Caki2 (cell line): ENCODE data around the gene CD2AP. TPM values are rescaled to one million over a fixed set of nuclear protein-coding genes. Genes with fewer than 3 reads are reported as not detected.
A peak's percentile ranks its signal among the peaks of the same experiment; 100 is the strongest.
"Not testable (repeated sequence)": the region's sequence is repeated elsewhere in the genome, so short reads cannot be mapped to it uniquely, and the experiment has no call there.

Experiments used
- DNase-seq: peaks from one replicate; pipeline ENCODE4 v3.0.0-alpha.2; 2015; ENCODE audit warnings: low read depth
- in situ Hi-C: cut with HindIII; loops from 2 replicates; pipeline ENCODE4 v1.10.0; 2016; ENCODE audit warnings: low sequenced_read_pairs, low pct_unique_long_range_greater_than_20kb, mixed read lengths
- total RNA-seq: library from RNA; depleted of rRNA; stranded (reverse); fragments of >200 nt; shearing (Covaris generic); gene quantifications from 2 replicates; pipeline ENCODE4 v1.2.3, GENCODE V29; 2014; ENCODE audit warnings: low replicate concordance; rRNA removed

Gene CD2AP, protein sequence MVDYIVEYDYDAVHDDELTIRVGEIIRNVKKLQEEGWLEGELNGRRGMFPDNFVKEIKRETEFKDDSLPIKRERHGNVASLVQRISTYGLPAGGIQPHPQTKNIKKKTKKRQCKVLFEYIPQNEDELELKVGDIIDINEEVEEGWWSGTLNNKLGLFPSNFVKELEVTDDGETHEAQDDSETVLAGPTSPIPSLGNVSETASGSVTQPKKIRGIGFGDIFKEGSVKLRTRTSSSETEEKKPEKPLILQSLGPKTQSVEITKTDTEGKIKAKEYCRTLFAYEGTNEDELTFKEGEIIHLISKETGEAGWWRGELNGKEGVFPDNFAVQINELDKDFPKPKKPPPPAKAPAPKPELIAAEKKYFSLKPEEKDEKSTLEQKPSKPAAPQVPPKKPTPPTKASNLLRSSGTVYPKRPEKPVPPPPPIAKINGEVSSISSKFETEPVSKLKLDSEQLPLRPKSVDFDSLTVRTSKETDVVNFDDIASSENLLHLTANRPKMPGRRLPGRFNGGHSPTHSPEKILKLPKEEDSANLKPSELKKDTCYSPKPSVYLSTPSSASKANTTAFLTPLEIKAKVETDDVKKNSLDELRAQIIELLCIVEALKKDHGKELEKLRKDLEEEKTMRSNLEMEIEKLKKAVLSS
- total RNA-seq: 46.0 and 53.2 TPM in 2 replicates

DNA sequence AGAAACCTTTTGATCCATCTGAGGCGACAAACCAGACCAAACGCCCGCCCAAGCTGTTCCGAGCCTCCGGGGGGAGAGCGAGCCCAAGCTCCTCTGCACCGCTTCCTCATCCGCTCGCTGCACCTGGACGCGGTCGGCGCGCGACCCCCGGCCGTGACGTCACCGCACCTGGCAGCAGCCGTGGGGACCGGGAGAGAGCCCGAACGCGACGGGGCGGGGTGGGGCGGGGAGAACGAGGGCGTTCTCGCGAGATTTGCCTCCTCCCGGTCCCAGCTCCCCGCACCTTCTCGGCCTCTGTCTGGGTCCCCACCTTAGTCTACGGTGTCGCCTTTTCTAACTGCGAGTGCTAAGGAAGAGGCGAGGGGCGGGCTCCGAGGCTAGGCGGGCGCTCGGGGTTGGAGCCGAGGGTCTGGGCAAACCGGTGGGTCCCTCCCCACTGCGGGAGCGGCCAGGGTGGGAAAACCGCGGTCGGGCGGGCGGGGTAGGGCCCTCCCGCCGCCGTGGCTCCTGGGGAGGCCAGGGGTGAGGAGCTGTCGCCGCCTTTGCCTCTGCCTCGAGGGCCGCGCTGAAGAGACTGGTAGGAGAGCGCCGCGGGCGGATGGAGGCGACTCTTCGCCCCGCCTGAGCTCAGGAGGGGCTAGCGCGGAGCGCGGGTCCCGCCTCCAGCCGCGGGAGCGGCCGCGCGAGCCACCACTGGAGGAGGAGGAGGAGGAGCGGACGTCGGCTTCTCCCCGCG is at the start of gene CD2AP:
Gene CD2AP, plus strand, starts transcription at position 293 of the 736 bp plus-strand sequence. CDS start 456 bp downstream, outside the sequence.
- DNase-seq: peak; percentile 92
- in situ Hi-C loops: no loop called here

DNA sequence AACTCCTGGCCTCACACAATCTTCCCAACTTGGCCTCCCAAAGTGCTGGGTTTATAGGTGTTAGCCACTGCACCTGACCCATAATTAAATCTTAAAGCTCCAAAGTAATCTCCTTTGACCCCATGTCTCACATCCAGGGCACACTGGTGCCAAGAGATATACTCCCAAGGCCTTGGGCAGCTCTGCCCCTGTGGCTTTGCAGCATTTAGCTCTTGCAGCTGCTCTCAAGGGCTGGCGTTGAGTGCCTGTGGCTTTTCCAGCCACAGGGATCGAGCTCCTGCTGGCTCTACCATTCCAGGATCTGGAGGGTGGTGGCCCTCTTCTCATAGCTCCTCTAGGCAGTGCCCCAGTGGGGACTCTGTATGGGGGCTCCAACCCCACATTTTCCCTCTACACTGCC is 49.3 kb upstream of the CD2AP start:
- DNase-seq: no peak
- in situ Hi-C loops: no loop called here

DNA sequence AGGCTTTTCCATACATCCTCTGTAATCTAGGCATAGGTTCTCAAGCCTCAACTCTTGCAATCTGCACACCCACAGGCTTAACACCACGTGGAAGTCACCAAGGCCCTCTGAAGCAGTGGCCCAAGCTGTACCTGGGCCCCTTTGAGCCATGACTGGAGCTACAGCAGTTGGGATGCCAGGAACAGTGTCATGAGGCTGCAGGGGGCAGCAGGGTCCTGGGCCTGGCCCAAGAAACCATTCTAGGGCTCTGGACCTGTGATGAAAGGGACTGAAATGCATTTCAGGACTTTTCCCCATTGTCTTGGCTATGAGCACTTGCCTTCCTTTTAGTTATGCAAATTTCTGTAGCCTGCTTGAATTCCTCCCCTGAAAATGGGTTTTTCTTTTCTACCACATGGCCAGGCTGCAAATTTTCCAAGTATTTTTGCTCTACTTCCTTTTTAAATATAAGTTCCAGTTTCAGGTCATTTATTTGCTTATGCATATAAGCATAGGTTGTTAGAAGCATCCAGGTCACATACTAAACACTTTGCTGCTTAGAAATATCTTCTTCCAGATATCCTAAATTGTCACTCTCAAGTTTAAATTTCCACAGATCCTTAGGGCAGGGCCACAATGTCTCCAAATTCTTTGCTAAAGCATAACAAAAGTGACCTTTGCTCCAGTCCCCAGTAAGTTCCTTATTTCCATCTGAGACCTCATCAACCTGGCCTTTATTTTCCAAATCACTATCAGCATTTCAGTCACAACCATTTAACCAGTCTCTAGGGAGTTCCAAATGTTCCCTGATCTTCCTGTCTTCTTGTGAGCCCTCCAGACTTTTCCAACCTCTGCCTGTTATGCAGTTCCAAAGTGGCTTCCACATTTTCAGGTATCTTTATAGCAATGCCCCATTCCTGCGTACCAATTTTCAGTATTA is 48.6 kb upstream of the CD2AP start:
- in situ Hi-C loops: no loop called here
- DNase-seq: no peak

DNA sequence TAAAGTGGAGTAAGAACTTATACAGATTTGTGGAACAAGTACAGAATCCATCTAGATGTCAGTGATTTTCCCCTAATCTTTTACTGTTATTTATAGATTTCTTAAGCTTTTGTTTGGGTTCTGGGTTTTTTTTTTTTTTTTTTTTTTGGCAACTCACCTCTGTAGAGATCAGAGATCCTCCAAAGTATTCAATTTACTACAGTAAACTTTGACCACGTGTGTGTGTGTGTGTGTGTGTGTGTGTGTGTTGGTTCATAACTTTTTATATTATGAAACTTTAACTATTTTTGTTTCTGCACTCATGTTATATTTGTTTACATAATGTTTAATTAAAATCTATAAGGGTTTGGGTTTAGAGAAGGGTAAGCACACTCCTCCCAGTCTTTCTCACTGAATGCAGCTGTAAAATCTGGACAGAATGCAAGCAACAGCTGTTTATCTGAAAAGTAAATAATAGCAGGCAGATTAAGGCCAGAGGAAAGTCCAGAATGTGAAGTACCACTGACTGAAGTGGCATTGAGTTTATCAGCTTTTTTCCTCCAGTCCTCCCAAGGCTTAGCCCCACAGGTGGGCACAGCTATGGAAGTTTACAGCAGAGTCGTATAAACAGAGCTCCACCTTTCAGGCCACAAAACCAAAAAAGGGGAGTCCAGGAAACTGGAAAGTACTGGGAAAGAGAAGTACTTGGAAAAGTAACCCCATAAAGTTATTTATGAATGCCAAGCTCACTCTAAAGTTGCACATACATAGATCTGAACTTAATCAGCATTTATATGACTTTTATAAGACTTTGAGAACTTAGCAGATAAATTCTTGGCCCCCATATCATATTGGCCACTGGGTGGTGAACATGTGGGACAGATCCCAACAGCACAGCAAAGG is 43.0 kb upstream of the CD2AP start:
- in situ Hi-C loops: no loop called here
- DNase-seq: no peak

DNA sequence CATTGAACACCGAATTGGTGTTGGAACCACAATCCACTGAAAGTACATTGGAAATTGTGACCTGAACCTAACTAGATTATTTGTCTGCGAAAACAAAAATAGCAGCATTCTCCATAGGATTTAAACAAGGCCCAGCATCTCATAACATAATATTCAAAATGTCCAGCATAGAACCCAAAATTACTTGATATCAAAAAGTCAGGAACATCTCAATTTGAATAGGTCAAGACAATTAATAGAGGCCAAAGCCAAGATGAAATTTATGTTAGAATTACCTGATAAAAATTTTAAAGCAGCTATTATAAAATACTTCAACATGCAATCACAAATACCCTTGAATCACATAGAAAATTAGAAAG is 42.4 kb upstream of the CD2AP start:
- in situ Hi-C loops: no loop called here
- DNase-seq: no peak

DNA sequence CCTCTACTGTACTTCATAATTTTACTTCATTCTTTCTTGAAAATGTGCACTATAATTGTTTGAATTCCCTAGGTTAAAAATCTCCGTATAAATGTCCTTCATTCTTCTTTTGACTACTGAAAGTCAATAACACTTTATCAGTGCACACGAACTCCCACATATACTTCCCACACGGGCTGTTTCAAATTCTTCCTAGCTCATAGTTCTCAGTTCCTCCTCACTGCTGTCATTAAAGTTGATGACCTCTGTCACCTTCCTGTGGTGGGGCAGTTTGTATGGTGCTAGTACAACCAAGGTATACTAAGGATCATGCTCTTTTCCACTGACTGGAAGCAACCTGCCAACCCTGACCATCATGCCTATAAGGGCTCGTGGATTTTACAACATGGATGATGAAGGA is 40.0 kb upstream of the CD2AP start:
- in situ Hi-C loops: no loop called here
- DNase-seq: no peak

DNA sequence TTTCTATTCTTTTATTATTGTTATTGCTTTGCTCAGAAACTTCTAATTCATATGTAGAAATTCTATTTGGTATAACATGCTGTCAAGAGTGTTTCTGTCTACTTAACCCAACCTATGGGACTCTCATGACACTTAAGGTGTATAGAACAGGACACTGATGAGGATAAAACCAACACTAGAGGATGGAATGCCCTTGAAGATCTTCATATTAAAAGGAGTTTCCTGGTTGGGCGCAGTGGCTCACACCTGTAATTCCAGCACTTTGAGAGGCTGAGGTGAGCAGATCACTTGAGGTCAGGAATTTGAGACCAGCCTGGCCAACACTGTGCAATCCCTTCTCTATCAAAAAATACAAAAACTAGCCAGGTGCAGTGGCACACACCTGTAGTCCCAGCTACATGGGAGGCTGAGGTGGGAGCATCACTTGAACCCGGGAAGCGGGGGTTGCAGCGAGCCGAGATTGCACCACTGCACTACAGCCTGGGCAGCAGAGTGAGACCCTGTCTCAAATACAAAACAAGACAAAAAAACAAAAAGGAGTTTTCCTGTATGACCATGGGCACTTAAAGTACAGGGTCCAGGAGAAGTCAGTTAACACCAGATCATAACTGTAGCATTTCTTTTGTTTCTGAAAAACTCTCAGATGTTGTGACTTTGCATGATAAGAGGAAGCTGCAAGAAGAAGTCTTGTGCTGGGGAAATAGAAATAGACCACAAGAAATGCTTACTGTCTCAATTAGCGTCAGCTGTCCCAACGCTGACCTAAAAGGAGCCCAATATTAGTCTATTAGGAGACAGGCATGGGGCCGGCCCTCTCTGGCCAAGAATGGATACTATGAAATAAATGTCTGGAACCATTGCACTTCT is 38.9 kb upstream of the CD2AP start:
- in situ Hi-C loops: no loop called here
- DNase-seq: no peak

DNA sequence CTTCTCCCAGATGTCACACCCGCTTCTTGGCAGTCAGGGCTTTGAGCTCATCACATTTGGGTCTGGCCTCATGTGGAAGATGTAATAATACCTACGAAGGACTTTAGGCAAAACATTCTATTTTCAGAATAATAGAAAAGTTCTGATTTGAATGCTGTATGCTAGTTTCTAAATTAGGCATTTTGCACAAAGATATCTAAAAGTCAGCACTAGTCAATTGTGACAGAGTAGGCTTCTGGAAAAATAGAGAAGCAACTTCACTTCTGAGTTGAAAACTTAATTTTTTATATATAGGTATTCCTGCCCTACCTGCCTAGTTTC is 38.3 kb upstream of the CD2AP start:
- DNase-seq: no peak
- in situ Hi-C loops: no loop called here

DNA sequence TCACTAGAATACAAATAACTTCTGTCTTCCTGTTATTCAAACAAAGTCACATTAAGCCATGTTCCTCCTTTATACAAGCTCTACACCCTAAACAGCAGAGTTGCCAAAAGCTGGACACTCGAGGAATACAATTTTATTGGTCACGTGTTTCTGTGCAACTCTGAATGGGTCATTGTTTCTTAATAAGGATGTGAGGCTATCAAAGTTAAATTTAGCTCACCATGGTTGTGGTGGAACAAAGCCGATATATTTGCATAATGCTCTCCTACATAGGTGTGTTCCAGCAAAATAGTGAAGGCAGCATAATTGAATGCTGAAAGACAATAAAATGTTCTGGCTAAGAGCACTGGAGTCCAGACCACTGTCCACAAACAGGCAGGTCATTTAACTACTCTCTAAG is 36.9 kb upstream of the CD2AP start:
- DNase-seq: no peak
- in situ Hi-C loops: no loop called here

DNA sequence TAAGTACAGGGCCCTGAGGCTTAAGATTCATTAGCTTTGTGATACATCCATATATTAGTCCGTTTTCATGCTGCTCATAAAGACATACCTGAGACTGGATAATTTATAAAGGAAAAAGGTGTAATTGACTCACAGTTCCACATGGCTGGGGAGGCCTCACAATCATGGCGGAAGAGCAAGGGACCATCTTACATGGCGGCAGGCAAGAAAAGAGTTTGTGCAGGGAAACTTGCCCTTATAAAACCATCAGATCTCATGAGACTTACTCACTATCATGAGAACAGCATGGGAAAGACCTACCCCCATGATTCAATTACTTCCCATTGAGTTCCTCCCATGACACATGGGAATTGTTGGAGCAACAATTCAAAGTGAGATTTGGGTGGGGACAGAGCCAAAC is 32.6 kb upstream of the CD2AP start:
- in situ Hi-C loops: not testable (repeated sequence)

DNA sequence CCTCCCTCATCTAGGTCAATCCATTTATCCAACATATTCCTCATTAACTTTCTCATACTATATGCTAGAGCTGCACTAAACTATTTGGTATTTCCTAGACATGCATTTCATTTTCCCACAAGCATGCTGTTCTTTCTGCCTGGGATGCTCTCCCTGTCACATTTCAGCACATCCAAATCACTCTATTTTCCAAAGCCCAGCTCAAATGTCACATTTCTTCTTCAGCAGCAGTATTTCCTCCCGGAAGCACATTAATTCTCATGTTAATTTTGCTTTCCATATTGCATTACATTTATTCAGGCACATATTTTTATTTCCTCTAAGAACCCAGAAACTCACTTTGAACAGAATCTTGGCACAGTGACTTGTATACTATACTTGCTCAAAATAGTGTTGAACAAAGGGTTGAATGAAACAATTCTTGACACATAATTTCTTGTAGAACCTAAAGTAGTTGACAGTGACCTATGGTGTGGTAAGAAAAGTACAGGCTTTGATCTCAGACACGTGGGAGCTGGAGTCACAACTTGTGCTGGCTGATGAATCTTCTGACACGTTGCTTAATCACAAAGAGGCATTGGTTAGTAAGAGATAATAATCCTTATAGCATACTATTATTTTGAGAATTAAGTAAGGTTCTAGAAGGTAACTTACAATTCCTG is 30.8 kb upstream of the CD2AP start:
- in situ Hi-C loops: no loop called here
- no peak for DNase-seq

More for the DNA sequence above, 32.6 kb upstream of the CD2AP start:
- DNase-seq: not testable (repeated sequence)

DNA sequence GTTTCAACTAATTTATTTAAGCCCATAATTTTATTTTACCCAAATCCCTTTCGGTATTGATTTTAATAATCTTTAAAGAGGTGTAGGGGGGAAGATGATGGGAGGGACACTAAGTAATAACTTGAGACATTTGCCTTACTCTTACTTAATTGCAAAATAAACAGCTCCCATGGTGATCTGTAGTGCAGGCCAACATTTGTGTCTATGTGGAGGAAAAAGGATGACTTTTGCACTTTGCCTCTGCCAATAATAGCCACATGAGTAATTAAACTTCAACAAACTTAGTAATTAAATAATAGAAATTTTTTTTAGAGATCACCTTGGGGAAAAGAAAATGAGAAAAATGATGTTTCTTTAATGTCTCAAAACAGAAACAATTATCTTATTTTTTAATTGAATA is 29.9 kb upstream of the CD2AP start:
- no peak for DNase-seq
- in situ Hi-C loops: no loop called here

DNA sequence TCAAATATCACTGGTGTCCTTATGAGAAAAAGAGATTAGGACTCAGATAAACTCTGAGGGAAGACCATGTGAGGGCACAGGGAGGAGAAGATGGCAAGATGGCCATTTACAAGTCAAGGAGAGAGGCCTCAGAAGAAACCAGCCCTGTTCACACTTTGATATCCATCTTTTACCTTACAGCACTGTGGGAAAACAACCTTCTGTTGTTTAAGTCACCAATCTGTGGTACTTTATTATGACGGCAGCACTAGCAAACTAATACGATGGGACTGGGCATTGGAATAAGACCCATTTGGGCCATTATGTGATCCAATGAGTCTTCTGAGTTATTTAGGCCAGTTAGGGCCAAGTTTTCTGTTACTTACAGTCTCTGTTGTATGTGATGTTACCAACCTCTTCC is 26.4 kb upstream of the CD2AP start:
- no peak for DNase-seq
- in situ Hi-C loops: no loop called here

DNA sequence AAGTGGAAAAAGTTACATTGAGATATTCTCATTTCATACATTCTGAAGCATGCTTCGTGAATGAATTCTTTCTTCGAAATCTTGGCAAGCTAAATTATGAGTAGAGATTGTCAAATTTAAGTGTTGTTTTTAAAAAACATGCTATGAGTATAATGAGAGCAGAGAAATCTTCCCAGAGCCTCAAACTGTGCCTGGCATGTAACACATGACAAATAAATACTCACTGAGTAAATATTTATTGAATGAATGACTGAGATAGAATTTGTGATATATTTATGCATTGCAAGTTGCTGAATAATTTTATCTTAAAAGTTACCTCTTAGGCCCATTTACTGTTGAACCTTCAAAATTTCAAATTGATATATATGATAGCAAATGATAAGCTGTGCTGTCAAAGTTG is 24.7 kb upstream of the CD2AP start:
- in situ Hi-C loops: no loop called here
- no peak for DNase-seq

DNA sequence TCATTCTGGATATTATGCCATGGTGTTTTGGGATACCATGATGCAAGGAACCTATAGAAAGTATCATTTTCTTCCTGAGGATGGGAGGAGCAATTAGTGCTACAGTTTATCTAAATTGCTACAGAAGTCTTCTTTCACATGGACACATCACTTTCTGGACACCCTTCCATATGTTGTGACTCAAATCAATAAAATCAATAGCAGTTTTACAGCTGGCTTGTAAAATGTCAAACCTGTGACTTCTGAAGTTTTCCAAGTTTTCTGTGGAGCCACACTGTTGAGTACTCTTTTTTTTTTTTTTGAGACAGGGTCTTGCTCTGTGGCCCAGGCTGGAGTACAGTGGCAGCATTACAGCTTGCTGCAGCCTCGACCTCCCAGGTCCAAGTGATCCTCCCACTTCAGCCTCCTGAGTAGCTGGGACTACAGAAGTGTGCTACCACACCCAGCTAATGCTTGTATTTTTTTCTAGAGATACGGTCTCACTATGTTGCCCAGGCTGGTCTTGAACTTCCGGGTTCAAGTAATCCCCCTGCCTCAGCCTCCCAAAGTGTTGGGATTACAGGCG is 24.1 kb upstream of the CD2AP start:
- in situ Hi-C loops: no loop called here
- DNase-seq: no peak
